SU-DHL-6 (cell line): ENCODE measurements around the gene SPATS1.
"Not testable (repeated sequence)": the region's sequence is repeated elsewhere in the genome, so short reads cannot be mapped to it uniquely, and the experiment has no call there.

ENCODE experiments used
- H2AFZ ChIP-seq: fragments of 200-600 bp; sonication (generic); 2 replicates; pipeline ENCODE4 v1.6.1; 2014; ENCODE audit warnings: low read depth, mild to moderate bottlenecking, moderate library complexity, mixed read lengths, antibody characterized with exemption, low read length; ENCODE audit not compliant: severe bottlenecking
- H3F3A ChIP-seq: fragments of 200-600 bp; shearing (Covaris generic); 2 replicates; pipeline ENCODE4 v1.6.0; 2016; ENCODE audit warnings: antibody characterized with exemption, mild to moderate bottlenecking; ENCODE audit not compliant: insufficient read depth
- H3K27ac ChIP-seq: fragments of 200-600 bp; sonication (generic); 2 replicates; pipeline ENCODE4 v1.5.1; 2016; ENCODE audit warnings: low read depth, mild to moderate bottlenecking, low read length, moderate library complexity, mixed read lengths
- H3K27me3 ChIP-seq: fragments of 200-600 bp; sonication (generic), shearing (Covaris generic); 2 replicates; pipeline ENCODE4 v1.6.0; 2014; ENCODE audit warnings: mild to moderate bottlenecking, low read length
- H3K36me3 ChIP-seq: fragments of 200-600 bp; sonication (generic); 2 replicates; pipeline ENCODE4 v1.6.1; 2014; ENCODE audit warnings: mild to moderate bottlenecking, low read length, mixed read lengths
- H3K4me2 ChIP-seq: fragments of 300-600, 200-600 bp; shearing (Covaris generic), sonication (generic); 2 replicates; pipeline ENCODE4 v1.6.0; 2014; ENCODE audit warnings: low read length, low read depth, mild to moderate bottlenecking; ENCODE audit not compliant: poor library complexity, severe bottlenecking
- H3K4me3 ChIP-seq: fragments of 200-600 bp; sonication (generic); 2 replicates; pipeline ENCODE4 v1.5.1; 2014; ENCODE audit warnings: antibody characterized with exemption, low read length, mild to moderate bottlenecking, mixed read lengths; ENCODE audit not compliant: insufficient read depth, poor library complexity, severe bottlenecking
- H3K79me2 ChIP-seq: fragments of 200-600 bp; sonication (generic); 2 replicates; pipeline ENCODE4 v1.6.1; 2014; ENCODE audit warnings: mild to moderate bottlenecking, low read length, moderate library complexity; ENCODE audit not compliant: insufficient read depth
- H3K9ac ChIP-seq: fragments of 200-600 bp; sonication (generic); 2 replicates; pipeline ENCODE4 v1.7.0; 2014; ENCODE audit warnings: mild to moderate bottlenecking, low read length
- H3K9me2 ChIP-seq: fragments of 200-600 bp; sonication (generic); replicated peaks from 2 replicates; pipeline ENCODE4 v1.6.1; 2014; ENCODE audit warnings: low read length; ENCODE audit not compliant: insufficient read depth
- H3K9me3 ChIP-seq: fragments of 200-600 bp; sonication (generic); 2 replicates; pipeline ENCODE4 v1.6.1; 2014; ENCODE audit warnings: low read length, mixed read lengths; ENCODE audit not compliant: insufficient read depth
- H4K20me1 ChIP-seq: fragments of 200-600 bp; sonication (generic); 2 replicates; pipeline ENCODE4 v1.6.1; 2014; ENCODE audit warnings: low read depth, mild to moderate bottlenecking, antibody characterized with exemption, low read length, moderate library complexity, mixed read lengths
- EZH2phosphoT487 ChIP-seq: fragments of 200-600 bp; sonication (generic), shearing (Covaris generic); conservative IDR thresholded peaks from 2 replicates; pipeline ENCODE4 v1.6.1; 2018; ENCODE audit warnings: mild to moderate bottlenecking, antibody characterized with exemption, low read length, moderate library complexity, mixed read lengths
- TF ChIP-seq, protein P1 (sequence below): fragments of 200-600 bp; sonication (generic); IDR thresholded peaks from one replicate; pipeline ENCODE4 v1.5.1; 2017; ENCODE audit warnings: antibody characterized with exemption, mild to moderate bottlenecking, low read length, moderate library complexity; ENCODE audit not compliant: insufficient read depth, poor library complexity, severe bottlenecking

Gene SPATS1

GRCh38 chr6:44349904-44350649 lies 7.6 kb downstream of the SPATS1 start:
- TF ChIP-seq EZH2phosphoT487, result no peak
- TF ChIP-seq, protein P1, sequence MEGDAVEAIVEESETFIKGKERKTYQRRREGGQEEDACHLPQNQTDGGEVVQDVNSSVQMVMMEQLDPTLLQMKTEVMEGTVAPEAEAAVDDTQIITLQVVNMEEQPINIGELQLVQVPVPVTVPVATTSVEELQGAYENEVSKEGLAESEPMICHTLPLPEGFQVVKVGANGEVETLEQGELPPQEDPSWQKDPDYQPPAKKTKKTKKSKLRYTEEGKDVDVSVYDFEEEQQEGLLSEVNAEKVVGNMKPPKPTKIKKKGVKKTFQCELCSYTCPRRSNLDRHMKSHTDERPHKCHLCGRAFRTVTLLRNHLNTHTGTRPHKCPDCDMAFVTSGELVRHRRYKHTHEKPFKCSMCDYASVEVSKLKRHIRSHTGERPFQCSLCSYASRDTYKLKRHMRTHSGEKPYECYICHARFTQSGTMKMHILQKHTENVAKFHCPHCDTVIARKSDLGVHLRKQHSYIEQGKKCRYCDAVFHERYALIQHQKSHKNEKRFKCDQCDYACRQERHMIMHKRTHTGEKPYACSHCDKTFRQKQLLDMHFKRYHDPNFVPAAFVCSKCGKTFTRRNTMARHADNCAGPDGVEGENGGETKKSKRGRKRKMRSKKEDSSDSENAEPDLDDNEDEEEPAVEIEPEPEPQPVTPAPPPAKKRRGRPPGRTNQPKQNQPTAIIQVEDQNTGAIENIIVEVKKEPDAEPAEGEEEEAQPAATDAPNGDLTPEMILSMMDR, result no peak
- Histone ChIP-seq H3K9ac (no peak overlapping the region), H3K27ac (no peak overlapping the region), H3K36me3 (no peaks in the 10 kb centered on the region), H3K4me3 (no peak overlapping the region), H3K4me2 (no peak overlapping the region), H3K9me3 (no peaks in the 10 kb centered on the region), H3K79me2 (no peaks in the 10 kb centered on the region), H3K9me2 (no peaks in the 10 kb centered on the region), H3K27me3 (no peaks in the 10 kb centered on the region), H2AFZ (no peak overlapping the region), H3F3A (no peaks in the 10 kb centered on the region), H4K20me1 (no peaks in the 10 kb centered on the region)

GRCh38 chr6:44350650-44350994 lies 8.2 kb downstream of the SPATS1 start:
- not testable (repeated sequence) for H3F3A ChIP-seq, H2AFZ ChIP-seq, H3K9me2 ChIP-seq, H3K9me3 ChIP-seq, H3K27me3 ChIP-seq, H3K9ac ChIP-seq, H3K27ac ChIP-seq, H3K4me3 ChIP-seq, H3K4me2 ChIP-seq, H3K36me3 ChIP-seq, H4K20me1 ChIP-seq, H3K79me2 ChIP-seq

- TF ChIP-seq, protein P1, result no peak
- no peak for TF ChIP-seq EZH2phosphoT487
- H3K36me3 ChIP-seq, result no peaks in the 10 kb centered on the region
- no peak overlapping the region for H2AFZ ChIP-seq
- H3K79me2 ChIP-seq, result no peaks in the 10 kb centered on the region
- H3K9ac ChIP-seq, result no peak overlapping the region
- no peak overlapping the region for H3K4me2 ChIP-seq
- no peaks in the 10 kb centered on the region for H3K27me3 ChIP-seq
- H4K20me1 ChIP-seq, result no peaks in the 10 kb centered on the region
- no peaks in the 10 kb centered on the region for H3K9me2 ChIP-seq
- no peak overlapping the region for H3K4me3 ChIP-seq
- no peaks in the 10 kb centered on the region for H3F3A ChIP-seq
- no peak overlapping the region for H3K27ac ChIP-seq
- no peaks in the 10 kb centered on the region for H3K9me3 ChIP-seq
These were observed 9.8 kb downstream of the SPATS1 start for GRCh38 chr6:44352259-44352658.

- no peak overlapping the region for H3K4me3 ChIP-seq
- H3K9me3 ChIP-seq, result no peaks in the 10 kb centered on the region
- H3K27ac ChIP-seq, result no peak overlapping the region
- H3K9ac ChIP-seq, result no peak overlapping the region
- H3K27me3 ChIP-seq, result no peaks in the 10 kb centered on the region
- H3K4me2 ChIP-seq, result no peak overlapping the region
- H4K20me1 ChIP-seq, result no peaks in the 10 kb centered on the region
- H2AFZ ChIP-seq, result no peak overlapping the region
- TF ChIP-seq, protein P1, result no peak
- no peak for TF ChIP-seq EZH2phosphoT487
- no peaks in the 10 kb centered on the region for H3K79me2 ChIP-seq
- no peaks in the 10 kb centered on the region for H3F3A ChIP-seq
- no peaks in the 10 kb centered on the region for H3K36me3 ChIP-seq
- H3K9me2 ChIP-seq, result no peaks in the 10 kb centered on the region
These were observed 10.9 kb downstream of the SPATS1 start for GRCh38 chr6:44353336-44353735.
